Nephron progenitor cell (in vitro differentiated cells): ENCODE results near the gene MYO7B.
"Not testable (repeated sequence)": the region's sequence is repeated elsewhere in the genome, so short reads cannot be mapped to it uniquely, and the experiment has no call there.

ENCODE experiments used
- DNase-seq: peaks from one replicate; pipeline ENCODE4 v3.0.0; 2021
- H3K27ac Mint-ChIP-seq: 2 replicates; pipeline ENCODE4 v1.8.0; 2021; ENCODE audit warnings: mild to moderate bottlenecking, moderate library complexity, mixed read lengths
- H3K27me3 Mint-ChIP-seq: 2 replicates; pipeline ENCODE4 v1.8.0; 2021; ENCODE audit warnings: mild to moderate bottlenecking, low read depth, mixed read lengths; ENCODE audit not compliant: poor library complexity
- H3K36me3 Mint-ChIP-seq: 2 replicates; pipeline ENCODE4 v1.8.0; 2021; ENCODE audit warnings: low read depth, mixed read lengths
- H3K4me1 Mint-ChIP-seq: 2 replicates; pipeline ENCODE4 v1.8.0; 2021; ENCODE audit warnings: mixed read lengths
- H3K4me3 Mint-ChIP-seq: 2 replicates; pipeline ENCODE4 v1.8.0; 2021; ENCODE audit warnings: mild to moderate bottlenecking, moderate library complexity, mixed read lengths
- H3K9me3 Mint-ChIP-seq: 2 replicates; pipeline ENCODE4 v1.8.0; 2021; ENCODE audit warnings: mild to moderate bottlenecking, moderate library complexity, mixed read lengths
- TF ChIP-seq, protein P1 (sequence below): fragments of 200-600 bp; sonication (generic); IDR thresholded peaks from 2 replicates; pipeline ENCODE4 v1.5.0; 2021; ENCODE audit warnings: antibody characterized with exemption

MYO7B gene

GRCh38 chr2:127525691-127526131, 9.8 kb upstream of the MYO7B start:
- peak; percentile 25 for DNase-seq
- TF ChIP-seq, protein P1, sequence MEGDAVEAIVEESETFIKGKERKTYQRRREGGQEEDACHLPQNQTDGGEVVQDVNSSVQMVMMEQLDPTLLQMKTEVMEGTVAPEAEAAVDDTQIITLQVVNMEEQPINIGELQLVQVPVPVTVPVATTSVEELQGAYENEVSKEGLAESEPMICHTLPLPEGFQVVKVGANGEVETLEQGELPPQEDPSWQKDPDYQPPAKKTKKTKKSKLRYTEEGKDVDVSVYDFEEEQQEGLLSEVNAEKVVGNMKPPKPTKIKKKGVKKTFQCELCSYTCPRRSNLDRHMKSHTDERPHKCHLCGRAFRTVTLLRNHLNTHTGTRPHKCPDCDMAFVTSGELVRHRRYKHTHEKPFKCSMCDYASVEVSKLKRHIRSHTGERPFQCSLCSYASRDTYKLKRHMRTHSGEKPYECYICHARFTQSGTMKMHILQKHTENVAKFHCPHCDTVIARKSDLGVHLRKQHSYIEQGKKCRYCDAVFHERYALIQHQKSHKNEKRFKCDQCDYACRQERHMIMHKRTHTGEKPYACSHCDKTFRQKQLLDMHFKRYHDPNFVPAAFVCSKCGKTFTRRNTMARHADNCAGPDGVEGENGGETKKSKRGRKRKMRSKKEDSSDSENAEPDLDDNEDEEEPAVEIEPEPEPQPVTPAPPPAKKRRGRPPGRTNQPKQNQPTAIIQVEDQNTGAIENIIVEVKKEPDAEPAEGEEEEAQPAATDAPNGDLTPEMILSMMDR, result no peak
- Mint-ChIP-seq H3K36me3 (peaks cover 26% of the 10 kb centered on the region), H3K27ac (peak overlapping the region; percentile 95), H3K9me3 (peaks cover 8% of the 10 kb centered on the region), H3K27me3 (peaks cover 9% of the 10 kb centered on the region), H3K4me3 (peak overlapping the region; percentile 98), H3K4me1 (peaks cover 32% of the 10 kb centered on the region)

DNA sequence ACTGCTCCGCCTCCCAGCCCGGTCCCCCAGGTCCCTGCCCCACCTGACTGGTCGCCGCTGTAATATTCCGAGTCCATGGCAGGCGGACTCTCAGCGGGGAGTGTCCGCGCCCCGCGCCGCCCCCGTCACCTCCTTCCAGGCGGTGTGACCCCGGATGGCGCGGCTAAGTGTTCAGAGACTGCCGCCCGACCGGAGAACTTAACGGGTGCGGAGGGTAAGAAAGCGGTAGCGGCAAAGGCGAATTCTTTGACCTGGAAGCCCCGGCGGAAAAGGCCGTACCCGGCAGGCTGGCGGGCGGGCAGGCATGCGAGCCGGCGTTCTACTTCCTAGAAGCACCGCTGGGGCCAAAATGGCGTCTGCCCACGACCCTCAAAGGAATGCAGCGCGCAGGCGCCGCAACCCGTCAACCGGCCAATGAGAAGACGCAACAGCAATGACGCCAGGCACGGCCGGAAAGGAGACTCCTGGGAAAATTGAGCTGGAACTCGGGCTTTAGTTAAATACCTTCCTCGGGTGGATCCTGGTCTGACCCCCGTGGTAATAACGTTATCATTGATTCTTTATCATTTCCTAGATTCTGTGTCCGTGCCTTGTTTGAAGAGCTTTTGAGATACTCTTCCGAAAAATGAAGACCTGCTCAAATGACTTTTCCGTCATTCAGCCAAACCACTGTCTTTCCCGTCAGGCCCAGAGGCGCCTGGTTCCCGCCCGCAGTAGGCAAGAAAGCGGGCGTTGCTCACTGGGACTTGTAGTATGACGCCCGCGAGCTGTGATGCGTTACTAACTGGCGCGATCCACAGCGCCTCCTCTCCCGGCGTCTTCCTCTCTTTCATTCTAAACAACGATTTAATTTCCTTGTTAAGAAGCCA, 9.1 kb upstream of the MYO7B start, which contains the start of gene IWS1:
TSS of gene IWS1 (minus strand) at position 358 of the 869 bp plus-strand sequence. CDS start at position 77, 281 bp downstream.
- TF ChIP-seq, protein P1, result peak; percentile 11
- Mint-ChIP-seq H3K9me3 (peaks cover 8% of the 10 kb centered on the region), H3K27ac (peak within 1 kb of the TSS; percentile 100), H3K36me3 (peaks cover 23% of the 10 kb centered on the region), H3K27me3 (peaks cover 9% of the 10 kb centered on the region), H3K4me1 (peaks cover 32% of the 10 kb centered on the region), H3K4me3 (peak within 1 kb of the TSS; percentile 98)
- peak; percentile 94 for DNase-seq

DNA sequence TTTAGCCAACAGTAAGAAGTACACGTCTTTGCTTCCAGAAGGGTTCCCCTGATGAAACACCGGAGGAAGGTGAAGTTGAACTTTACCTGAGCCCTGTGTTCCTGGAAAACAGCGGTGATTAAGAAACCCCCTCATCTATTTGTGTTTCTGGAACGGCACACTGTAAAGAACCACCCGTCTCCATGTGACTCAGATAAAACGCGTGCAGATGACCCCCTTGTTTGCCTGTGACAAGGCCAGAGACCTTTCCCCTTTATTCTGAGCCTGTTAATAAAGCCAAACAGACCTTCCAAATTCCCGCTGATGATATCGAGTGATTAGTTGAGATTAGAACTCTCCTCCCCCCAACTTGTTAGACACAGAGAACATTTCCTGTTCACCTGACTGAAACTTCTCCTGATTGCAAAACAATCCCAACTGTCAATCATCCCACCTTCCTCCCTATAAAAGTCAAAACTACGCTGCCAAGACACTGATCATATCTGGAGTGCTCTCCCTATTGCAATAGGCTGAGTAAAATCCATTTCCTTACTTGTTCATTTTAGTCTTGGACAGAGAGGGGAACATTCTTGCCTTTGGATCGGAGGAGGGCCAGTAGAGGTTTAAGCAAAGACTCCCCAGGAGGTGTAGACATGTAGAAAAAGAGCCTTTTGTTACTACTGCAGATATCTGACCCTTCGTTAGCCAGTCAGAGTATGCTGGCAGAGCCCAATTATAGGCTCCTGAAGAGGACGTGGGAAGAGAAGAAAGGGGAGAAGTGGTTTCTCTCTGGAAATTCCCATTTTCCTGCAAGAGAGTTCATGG, 8.3 kb upstream of the MYO7B start:
- Mint-ChIP-seq H3K4me3 (peak overlapping the region; percentile 98), H3K27ac (peak overlapping the region; percentile 100), H3K9me3 (peaks cover 8% of the 10 kb centered on the region), H3K27me3 (peaks cover 15% of the 10 kb centered on the region), H3K4me1 (peaks cover 32% of the 10 kb centered on the region), H3K36me3 (peaks cover 17% of the 10 kb centered on the region)
- TF ChIP-seq, protein P1, result no peak
- DNase-seq, result no peak

- H3K27me3 Mint-ChIP-seq, result peaks cover 28% of the 10 kb centered on the region
- peaks cover 4% of the 10 kb centered on the region for H3K36me3 Mint-ChIP-seq
- peaks cover 8% of the 10 kb centered on the region for H3K9me3 Mint-ChIP-seq
- DNase-seq, result no peak
- TF ChIP-seq, protein P1, result no peak
- no peak overlapping the region for H3K4me3 Mint-ChIP-seq
- peaks cover 32% of the 10 kb centered on the region for H3K4me1 Mint-ChIP-seq
- no peak overlapping the region for H3K27ac Mint-ChIP-seq
Observed at GRCh38 chr2:127528487-127528886, 7.0 kb upstream of the MYO7B start.

GRCh38 chr2:127529416-127529815, 6.1 kb upstream of the MYO7B start:
- peaks cover 37% of the 10 kb centered on the region for H3K27me3 Mint-ChIP-seq
- DNase-seq, H3K4me3 Mint-ChIP-seq, H3K36me3 Mint-ChIP-seq, H3K27ac Mint-ChIP-seq, H3K9me3 Mint-ChIP-seq: not testable (repeated sequence)
- peaks cover 26% of the 10 kb centered on the region for H3K4me1 Mint-ChIP-seq
